Esophagus mucosa (tissue), 1 donor: ENCODE measurements around the gene VPS36. TPM values are rescaled to one million over a fixed set of nuclear protein-coding genes. Genes with fewer than 3 reads are reported as not detected.
"Not testable (repeated sequence)": the region's sequence is repeated elsewhere in the genome, so short reads cannot be mapped to it uniquely, and the experiment has no call there.

Experiments used
- ATAC-seq: fragments of 200-7000 bp; cut with Tn5 transposase; one replicate; pipeline ENCODE4 v1.9.1; 2020
- total RNA-seq: library from RNA; stranded (reverse); gene quantifications from one replicate; pipeline ENCODE4 v1.2.4, GENCODE V29; 2023
- donor health status: DM: yes; HTN: yes; CAD: no.

Gene VPS36
- total RNA-seq, 1 donor from 2014 or later, result 39.1 TPM

DNA sequence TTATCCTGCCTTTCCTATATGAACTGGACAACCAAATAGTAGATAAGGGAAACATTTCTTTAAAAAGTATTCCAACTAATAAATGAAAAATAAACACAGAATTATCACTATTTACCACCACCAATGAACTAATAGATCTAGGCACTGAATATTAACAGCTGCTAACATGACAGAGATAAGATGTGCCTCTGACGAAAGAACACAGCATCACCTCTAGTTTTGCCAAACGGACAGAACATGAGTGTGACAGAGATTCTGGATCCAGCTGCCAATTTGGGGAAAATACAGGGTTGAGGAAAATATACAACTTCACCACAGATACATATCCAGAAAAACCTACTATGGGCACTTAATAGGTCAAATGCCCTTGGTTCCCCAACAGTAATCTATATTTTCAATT lies 18.0 kb downstream of the VPS36 start:
- no peak for ATAC-seq

DNA sequence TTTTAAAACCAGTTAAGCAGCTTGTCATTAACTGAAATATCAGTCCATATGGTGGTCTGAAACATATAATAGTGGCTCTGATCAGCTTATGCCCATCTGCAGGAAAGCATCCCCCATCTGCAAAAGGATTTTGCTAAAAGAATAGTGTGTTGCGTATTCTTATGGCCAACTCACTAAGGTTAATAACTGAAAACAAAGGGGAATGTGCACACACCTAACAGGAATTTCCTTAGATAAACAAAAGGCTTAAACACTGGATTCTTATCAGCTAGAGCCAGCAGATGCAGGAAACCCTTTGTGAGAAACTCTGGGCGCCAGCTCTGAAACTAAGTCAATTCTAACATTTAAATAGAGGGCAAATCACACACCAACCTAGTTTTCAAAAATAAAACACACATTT lies 22.1 kb downstream of the VPS36 start:
- ATAC-seq, result peak; percentile 37

DNA sequence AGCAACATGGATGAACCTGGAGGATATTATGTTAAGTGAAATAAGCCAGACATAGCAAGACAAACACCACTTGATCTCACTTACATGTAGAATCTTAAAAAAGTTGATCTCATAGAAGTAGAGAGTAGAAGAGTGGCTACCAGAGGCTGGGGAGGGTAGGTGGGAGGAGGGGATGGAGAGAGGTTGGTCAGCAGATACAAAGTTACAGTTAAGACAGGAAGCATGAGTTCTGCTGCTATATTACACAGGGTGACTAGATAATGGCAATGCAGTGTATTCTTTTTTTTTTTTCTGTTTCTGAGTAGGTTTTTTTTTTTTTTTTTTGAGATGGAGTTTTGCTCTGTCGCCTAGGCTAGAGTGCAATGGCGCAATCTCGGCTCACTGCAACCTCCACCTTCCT lies 29.2 kb downstream of the VPS36 start:
- ATAC-seq, result no peak

DNA sequence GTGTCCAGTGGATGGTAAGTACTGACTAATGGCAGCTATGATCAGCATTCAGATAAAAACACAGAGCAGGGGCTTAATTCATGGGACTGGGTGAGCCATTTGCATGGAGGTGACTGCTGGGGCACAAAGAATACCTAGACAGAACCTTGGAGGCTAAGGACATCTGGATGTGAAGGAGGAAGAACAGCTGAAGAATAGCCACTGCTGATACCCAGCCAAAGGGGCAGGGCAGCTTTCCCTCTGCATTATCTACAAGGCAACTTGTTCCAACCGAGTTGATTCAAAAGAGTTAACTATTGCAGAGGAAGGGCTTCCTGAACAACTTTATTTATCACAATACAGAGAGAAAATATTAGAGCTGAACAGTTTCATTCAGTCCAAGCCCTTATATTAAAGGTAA lies 31.4 kb downstream of the VPS36 start:
- no peak for ATAC-seq

DNA sequence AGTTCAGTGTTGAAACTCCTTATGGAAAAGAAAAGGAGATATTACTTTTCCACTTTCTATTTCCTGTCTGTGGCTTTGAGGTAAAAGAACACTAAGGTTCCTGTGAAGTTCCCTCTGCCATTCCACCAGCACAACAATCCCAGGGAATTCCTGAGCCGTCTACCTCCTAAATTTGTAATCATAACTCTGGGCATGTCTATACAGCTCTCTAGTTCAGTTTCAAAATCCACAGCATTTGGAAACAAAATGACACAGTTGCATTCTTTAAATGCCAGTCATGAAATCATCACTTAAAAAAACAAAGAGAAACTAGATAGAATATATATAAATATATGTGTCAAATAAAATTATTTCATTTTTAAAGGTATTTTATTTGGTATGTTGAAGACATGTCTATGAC lies 35.5 kb downstream of the VPS36 start:
- ATAC-seq, result peak; percentile 49

DNA sequence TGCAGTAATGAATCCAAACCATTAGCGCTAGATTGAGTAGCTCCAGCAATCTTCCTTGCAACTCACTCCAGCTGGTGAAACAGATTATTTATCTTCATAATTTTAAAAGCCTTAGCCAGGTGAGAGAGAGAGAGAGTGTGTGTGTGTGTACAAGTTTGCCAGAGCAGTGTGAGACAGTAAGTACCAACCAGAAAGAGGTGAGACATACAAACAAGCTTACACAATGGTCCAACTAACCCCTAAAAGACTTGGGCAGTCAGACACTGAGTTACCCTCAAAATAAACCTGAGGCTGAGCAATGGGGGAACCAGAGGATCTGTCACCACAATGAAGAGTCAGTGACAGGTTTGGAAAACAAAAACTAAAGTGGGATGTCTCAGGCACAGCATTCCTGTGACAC lies 36.4 kb downstream of the VPS36 start:
- ATAC-seq, result no peak

DNA sequence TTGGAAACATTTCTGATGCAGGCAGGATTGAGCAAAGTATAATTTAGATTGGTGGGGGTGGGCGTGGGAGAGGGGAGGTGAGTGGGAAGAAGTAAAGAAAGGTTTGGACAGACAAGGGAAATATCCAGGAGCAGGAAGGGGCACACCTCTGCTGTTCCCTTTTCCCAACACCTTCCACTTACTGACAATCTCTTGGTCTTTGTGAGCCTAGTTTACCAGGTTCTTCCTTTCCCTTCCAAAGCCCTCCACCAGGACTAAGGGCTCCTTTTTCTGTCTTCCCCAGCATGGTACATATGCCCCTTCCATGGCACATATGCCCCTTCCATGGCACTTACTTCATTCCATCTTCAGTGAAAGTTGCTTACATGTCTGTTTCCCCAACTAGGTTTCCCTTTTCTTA lies 38.3 kb downstream of the VPS36 start:
- no peak for ATAC-seq

DNA sequence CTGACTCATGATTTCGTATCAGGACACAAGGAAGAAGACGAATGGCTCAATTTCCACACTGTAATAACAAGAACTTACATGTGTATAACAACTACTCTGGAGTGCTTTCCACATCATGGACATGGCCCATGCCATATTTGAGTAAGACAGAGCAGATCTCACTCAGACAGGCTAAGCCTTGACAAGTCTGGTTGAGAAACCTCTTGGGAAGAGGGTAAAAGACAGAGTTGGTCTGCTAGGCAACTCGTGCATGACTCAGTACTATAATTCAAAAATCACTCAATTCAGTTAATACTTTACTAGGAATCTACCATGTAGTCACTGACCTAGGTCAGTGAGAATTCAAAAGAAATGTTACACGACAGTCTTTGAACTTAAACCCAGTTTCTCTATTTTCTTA lies 38.8 kb downstream of the VPS36 start:
- peak; percentile 98 for ATAC-seq

DNA sequence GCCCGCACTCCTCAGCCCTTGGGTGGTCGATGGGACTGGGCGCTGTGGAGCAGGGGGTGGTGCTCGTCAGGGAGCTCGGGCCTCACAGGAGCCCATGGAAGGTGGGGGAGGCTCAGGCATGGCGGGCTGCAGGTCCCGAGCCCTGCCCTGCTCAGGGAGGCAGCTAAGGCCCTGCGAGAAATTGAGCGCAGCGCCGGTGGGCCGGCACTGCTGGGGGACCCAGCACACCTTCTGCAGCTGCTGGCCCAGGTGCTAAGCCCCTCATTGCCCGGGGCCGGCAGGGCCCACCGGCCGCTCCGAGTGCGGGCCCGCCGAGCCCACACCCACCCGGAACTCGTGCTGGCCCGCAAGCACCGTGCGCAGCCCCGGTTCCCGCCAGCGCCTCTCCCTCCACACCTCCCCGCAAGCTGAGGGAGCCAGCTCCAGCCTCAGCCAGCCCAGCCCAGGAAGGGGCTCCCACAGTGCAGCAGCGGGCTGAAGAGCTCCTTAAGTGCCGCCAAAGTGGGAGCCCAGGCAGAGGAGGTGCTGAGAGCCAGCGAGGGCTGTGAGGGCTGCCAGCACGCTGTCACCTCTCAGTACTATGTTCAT lies 42.3 kb downstream of the VPS36 start:
- not testable (repeated sequence) for ATAC-seq

DNA sequence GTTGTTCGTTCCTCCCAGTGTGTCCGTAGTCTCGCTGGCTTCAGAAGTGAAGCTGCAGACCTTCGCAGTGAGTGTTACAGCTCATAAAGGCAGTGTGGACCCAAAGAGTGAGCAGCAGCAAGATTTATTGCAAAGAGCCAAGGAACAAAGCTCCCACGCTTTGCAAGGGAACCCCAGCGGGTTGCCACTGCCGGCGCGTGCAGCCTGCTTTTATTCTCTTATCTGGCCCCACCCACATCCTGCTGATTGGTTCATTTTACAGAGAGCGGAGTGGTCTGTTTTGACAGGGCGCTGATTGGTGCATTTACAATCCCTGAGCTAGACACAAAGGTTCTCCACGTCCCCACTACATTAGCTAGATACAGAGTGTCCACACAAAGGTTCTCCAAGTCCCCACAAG lies 43.0 kb downstream of the VPS36 start:
- not testable (repeated sequence) for ATAC-seq

DNA sequence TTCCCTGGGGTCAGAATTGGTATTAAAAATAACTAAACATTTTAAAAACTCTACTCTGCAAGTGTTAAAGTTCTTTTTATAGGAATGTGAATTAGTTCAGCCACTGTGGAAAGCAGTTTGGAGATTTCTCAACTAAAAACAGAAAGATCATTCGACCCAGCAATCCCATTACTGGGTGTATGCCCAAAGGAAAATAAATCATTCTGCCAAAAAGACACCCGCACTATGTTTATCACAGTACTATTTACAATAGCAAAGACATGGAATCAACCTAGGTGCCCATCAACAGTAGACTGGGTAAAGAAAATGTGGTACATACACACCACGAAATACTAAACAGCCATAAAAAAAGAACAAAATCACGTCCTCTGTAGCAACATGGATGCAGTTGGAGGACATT lies 43.8 kb downstream of the VPS36 start:
- no peak for ATAC-seq

DNA sequence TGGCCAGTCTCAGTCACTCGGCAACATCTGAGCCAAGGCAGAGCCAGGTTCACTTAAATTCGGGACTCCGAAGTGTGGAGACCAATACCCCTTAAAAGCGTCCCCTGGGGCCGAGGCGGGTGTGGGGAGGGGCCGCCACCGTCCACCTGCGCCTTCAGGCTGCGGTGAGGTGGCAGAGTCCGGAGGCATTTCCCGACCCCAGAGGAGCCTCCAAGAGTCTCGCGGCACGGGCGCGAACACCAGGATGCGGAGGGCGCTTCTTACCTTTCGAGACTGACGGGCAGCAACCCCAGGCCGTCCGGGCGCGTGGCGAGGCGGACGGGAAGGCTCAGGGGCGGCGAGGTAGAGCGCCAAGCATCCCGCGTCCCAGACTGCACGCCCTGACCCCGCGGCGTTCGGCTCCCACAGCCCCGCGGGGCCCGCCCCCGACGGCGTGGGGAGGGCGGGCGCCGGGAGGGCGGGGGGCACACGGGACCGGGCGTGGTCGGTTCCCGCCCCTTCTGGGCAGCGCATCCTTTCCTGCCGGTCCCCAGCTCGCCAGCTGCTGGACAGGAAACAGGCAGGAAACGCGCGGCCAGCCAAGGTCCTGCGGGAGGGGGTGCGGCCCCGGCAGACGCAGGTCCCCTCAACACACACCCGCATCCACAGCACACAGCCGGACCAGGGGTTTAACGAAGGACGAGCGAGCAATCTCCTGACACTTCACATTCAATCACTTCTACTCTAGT lies 44.5 kb downstream of the VPS36 start, which contains the start of gene THSD1:
TSS of gene THSD1 (minus strand) at position 406 of the 728 bp plus-strand sequence. CDS start 3,572 bp downstream, outside the sequence.
- ATAC-seq, result peak; percentile 83

DNA sequence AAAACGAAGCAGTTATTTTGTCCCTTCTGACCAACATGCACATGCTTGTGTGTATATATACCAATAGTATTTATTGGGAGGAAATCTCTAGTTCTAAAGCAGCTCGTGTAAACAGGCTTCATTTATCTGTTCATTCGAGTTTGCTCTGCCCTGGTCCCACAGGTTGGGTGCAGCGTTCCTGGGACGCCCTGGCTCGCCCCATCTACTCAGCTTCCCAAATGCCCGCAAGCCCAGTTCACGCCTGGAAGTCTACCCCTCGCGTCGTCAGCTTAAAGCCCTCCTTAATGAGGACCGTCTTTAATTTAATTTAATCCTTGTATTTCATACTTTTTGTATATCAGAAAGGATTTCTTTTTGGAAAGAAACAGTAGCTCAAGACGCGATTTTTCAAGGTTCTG lies 45.1 kb downstream of the VPS36 start:
- ATAC-seq, result peak; percentile 39

DNA sequence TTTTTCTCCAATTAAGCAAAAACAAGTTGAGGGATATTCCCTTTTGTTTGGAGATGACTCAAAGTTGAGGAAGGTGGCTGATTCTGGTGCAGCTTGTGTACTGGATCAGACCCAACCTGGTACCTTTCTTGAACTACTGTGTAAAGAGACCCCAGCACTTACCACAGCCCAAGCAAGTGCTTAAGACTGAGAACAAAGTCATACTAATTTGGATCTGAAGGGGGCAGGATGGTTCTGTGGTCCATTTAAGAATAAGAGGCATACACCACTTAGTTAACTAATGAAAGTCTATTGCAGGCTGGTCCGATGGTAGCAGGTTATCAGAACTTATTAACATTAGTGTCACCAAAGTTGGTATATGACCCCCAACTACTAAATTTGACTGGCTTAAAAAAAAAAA lies 50.7 kb downstream of the VPS36 start:
- ATAC-seq, result peak; percentile 48

DNA sequence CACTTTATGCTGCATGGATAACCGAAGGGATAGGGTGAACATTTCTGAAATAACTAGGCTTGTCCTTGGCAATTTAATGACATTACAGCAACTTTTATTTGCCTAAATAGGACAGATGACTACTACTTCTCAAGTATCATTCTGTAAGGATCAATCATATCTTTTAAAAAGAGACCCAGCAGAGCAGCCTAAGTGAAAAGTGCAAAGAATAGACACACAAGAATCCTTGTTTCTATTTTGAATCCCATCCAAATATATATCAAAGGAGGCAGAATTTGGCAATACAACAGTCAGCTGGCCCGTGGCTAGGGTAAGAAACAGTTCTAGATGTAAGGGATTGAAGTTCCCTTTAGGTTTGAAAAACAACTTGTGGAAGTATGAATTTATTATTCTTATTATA lies 51.4 kb downstream of the VPS36 start:
- ATAC-seq, result no peak

DNA sequence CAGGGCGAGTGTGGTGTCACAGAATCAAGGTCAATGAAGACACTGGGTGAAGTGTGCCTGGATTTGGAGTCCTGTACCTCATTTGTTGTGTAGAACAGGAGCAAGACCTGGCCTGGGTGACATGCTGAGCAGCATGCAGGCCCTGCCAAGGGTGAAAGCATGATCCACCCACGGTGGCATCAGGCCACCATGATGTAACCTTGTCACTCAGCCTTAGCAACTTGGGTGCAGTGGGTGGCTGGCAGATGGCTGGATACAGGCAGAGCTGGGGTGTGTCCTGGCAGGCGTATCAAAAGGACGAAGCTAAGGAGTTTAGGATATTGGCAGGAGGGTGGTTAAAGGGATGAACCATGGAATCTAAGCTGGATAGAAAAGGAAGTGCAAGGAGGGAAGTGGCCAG lies 54.7 kb downstream of the VPS36 start:
- peak; percentile 59 for ATAC-seq

DNA sequence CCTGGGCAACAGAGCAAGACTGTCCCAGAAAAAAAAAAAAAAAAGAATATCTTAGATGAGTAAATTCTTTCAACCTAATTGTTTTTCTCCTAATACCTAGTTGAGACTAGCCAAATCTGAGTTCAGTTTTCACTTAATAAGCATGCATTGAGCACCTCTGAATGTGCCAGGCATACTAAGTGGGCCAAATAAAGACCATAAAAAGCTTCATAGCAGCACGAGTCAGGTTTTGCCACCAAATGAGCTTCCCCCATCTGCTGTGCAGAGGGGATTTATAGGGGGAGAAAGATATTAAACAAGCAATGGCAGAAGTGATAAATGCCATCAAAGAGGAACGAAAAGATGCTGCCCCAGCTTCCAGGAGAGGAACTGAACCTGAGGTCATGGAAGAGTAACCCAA lies 55.8 kb downstream of the VPS36 start:
- no peak for ATAC-seq

DNA sequence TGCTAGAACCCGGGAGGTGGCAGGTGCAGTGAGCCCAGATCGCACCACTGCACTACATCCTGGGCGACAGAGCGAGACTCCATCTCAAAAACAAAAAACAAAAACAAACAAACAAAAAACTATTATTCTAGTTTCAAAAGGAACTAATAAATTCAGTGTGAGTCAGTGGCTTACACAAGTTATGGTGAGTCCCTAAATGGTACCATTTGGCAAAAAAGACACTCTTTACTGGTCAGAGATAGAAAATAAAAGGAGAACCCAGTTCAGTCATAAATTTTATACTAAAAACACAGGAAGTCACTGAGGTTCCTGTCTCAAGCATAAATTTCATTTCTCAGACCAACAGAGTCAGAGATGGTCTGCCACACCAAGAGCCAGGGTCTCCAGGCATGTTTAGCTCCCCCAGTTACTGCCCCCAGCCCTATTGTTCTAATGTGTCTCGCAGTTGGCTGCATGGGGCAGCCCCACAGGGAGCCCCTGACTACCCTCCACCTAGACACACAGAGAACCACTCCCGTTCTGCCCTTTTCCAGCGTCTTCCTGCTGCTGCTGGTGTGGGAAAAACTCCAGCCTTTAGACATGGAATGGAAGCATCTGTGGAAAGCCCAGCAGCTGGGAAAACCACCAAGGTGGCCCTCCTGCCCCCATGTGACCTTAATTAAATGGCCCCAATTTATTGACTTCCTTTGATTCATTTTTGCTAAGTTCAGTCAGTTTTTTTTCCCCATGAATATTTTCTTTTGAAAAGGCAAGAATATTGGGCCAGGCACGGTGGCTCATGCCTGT lies 56.7 kb downstream of the VPS36 start:
- ATAC-seq, result no peak

DNA sequence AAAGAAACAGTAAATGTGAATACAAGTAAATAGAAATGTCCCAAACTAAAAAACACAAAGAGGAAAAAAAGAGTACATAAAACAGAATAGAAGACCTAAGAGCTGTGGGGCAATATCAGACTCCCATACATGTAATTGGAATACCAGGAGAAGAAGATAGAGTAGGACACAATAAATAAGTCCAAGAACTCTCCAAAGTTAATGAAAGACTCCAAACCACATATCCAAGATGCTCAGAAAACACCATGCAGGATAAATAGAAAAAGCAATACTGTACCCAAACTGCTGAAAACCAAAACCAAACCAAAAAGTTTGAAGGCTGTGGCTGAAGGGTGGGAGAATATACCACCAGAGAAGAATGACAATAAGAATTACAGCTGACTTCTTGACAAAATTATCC lies 62.7 kb downstream of the VPS36 start:
- no peak for ATAC-seq

DNA sequence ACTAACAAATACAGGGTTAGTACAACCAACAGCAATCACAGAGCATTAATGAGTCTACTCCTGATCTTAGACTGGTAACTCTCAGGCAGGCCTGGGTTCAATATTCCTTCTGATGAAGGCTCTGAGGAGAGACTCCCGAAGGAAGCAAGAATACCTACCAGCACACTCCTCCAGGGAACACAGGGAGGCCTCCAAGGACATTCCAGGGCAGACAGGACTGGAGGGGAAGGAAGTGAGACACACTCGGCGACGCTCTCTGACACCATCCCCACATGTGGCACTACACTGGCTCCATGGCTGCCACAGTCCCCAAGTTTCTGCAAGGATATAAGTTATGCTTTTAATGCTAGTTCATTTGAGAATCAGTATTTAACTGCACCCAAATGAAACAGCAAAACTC lies 64.6 kb downstream of the VPS36 start:
- no peak for ATAC-seq

DNA sequence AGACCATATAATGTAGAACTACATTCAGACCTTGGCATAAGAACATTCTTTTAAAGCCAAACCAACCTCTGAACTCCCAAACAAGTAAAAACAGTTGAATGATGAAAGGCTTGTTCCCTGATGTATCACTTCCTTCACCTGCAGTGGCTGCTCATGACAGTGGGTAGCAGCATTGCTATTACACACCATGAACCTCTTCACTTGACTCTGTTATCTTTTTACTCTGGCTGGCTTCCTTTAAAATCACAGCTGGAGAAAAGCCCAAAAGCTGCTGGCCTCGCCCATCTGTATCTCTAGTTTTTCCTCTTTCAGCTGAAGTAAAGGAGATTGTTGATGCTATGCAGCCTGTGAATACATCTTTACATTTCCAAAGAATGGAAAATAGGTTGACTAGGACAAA lies 67.1 kb downstream of the VPS36 start:
- no peak for ATAC-seq

DNA sequence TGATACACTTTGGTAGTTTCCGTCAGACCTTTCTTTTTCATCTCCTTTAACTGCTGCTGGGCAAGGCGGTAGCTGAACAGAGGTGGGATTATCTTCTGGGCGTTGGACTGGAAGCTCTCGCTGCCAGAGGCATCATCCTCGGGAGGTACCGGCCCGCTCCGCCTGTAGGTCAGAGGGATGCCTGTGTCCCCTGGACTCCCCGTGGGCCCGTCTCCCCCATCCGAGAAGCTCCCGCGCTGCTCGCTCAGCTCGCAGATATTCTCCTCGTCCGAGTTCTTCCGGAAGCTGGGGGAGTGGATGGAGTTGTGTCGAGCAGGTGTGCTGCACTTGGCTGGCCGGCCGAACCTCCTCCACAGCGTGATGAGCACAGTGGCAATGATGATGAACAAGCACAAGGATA lies 72.1 kb downstream of the VPS36 start:
- no peak for ATAC-seq

DNA sequence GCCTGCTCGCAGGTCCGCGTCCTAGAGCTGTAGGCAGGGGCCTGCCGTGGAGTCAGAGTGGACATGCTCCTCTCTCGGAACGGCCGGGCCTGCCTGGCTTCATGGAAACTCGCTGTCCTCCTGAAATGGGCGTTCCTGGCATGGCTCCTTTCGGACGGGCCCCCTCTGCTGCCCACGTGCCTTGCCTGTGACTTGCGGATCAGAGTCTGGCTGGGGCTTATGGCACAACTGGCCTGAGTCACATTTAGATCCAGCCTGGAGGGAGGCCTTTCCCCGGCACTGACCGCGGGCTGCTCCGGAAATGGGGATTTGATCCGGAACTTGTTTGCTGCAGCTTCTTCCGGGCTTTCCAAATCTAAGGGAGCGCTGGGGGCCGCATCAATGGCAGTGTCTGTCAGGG lies 72.5 kb downstream of the VPS36 start:
- ATAC-seq, result no peak

DNA sequence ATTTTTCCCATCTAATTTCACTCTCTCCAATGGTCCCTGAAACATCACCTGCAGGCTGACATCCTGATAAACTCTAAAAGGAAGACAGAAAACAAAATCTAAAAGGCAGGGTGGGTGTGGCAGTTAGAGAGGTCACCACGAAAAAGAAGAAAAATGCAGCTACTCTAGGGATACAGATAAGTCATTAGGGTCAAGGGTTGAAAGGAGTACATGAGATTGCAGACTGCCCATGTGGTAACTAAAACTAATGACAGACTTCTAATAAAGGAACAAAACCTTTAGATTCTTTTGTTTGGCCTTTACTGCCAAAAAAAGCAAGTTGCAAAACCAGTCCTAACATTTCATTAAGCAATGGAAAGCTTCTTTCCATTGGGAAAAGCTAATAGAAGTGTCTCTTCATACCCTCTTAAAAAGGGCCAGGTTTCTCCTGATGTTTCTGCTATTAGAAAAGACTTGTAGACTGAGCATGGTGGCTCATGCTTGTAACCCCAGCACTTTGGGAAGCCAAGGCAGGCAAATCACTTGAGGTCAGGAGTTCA lies 75.5 kb downstream of the VPS36 start:
- ATAC-seq, result no peak
